ENCODE measurements around the gene GSDME. TPM values are rescaled to one million over a fixed set of nuclear protein-coding genes. Genes with fewer than 3 reads are reported as not detected.

The GSDME gene
- total and polyA plus RNA-seq, 2 experiments from 2014 or later, result 7.1 to 10.0 TPM

DNA sequence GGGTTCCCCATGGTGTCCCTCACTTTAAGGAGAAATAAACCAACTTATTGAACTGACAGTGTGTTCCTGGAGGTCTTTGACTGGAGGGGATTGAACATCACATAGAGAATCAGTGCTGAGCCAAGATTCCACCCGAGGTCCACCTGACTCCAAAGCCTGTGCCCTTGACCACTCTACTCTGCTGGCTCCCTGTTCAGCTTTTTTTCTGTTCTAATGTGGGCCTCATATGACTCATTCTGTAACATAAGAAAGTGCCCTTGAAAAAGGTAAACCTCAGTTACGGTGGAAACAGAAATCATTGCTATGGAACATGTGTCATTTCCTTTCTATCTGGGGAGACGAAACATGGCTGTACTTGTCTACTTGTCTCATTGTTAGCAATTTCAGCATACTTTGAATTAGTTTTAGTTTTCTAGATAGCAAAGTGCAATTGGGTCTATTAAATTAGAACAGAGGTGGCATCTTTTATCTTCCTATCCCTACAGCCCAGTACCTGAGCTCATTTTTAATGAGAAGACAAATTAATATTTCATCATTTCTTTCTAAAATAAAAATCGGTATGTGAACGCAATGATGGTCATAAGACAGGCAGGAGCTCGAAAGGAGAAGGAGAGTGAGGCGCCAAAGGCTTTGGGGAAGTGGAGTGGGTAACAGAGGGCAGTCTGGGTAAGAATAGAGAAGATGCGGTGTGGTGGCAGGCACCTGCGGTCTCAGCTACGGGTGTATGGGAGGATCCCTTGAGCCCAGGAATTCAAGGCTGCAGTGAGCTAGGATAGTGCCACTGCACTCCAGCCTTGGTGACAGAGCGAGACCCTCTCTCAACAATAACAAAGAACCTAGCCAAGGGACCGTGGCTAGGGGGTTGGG lies 1.5 kb downstream of the GSDME start:
- H3K27ac ChIP-seq, result no peak overlapping the region
- H3K9me3 ChIP-seq (ENCODE audit: low read depth), result no peaks in the 10 kb centered on the region
- DNase-seq (ENCODE audit: low read depth in 1 of 2, low spot score in 1 of 2), result no peak
- H3K36me3 ChIP-seq, result no peaks in the 10 kb centered on the region
- TF ChIP-seq CTCF (IDR thresholded peaks at IDR 0.05; ENCODE audit: low read depth, low read length), result no peak
- H3K4me3 ChIP-seq, result no peak overlapping the region
- peaks cover 25% of the 10 kb centered on the region for H3K27me3 ChIP-seq
- no peaks in the 10 kb centered on the region for H3K4me1 ChIP-seq (ENCODE audit: low read depth)

- Histone ChIP-seq H3K4me1 (ENCODE audit: low read depth) (no peaks in the 10 kb centered on the region), H3K27me3 (peaks cover 25% of the 10 kb centered on the region), H3K9me3 (ENCODE audit: low read depth) (no peaks in the 10 kb centered on the region), H3K4me3 (no peak overlapping the region), H3K27ac (no peak overlapping the region), H3K36me3 (no peaks in the 10 kb centered on the region)
- TF ChIP-seq CTCF (IDR thresholded peaks at IDR 0.05; ENCODE audit: low read depth, low read length), result no peak
- DNase-seq (ENCODE audit: low read depth in 1 of 2, low spot score in 1 of 2), result no peak
Measured at GRCh38 chr7:24754906-24755506, 2.3 kb downstream of the GSDME start.

DNA sequence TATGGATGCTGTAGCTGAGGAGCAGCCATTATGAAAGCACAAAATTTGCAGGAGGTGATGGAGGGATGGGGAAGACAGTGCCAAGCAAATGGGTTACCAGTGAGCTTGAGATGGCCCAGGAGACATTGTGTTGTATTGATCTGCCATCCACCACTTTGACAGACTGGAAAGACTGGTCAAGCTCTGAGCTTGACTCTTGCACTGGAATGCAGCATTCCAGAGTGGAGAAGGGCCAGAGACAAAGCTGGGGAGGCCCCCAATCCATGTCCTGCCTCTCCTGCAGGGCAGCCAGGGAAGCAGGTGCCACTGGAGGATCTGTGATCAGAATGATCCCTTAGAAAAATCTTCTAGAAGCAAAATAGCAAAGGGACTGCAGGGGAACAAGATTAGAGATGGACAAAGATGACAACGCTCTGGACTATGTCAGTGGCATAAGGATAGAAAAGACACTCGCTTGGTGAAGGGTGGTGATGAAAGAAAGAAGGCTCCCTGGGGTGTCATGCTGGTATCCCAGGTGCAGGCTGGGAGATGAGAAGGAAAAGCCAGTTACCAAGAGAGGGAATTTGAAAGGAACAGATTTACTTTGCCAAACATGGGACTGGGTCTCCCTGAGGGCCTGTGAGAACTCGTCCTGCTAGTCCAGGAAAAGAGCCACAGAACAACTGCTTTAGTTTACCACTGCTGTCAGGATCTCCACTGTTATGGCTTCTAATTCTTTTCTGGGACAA lies 5.0 kb downstream of the GSDME start:
- Histone ChIP-seq H3K27me3 (peaks cover 17% of the 10 kb centered on the region), H3K36me3 (no peaks in the 10 kb centered on the region), H3K27ac (no peak overlapping the region), H3K4me3 (no peak overlapping the region), H3K9me3 (ENCODE audit: low read depth) (no peaks in the 10 kb centered on the region), H3K4me1 (ENCODE audit: low read depth) (no peaks in the 10 kb centered on the region)
- DNase-seq (ENCODE audit: low read depth in 1 of 2, low spot score in 1 of 2), result no peak
- no peak for TF ChIP-seq CTCF (IDR thresholded peaks at IDR 0.05; ENCODE audit: low read depth, low read length)

DNA sequence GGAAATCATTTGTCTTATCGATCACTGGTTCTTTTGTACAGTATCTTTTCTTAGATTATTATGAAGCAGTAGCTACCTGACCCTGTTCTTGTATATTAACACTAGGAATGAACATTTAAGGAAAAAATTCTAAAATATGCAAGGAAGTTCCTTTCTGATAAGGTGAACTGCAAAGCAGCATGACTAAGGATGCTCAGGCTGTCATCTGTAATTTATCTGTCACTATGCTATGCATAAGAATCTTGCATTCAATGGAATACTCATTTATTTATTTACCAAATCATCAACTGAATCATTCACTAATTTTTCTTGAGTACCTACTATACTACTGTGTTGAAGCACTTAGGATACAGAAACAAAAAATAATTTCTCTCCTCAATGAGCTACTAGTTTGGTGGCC lies 5.8 kb downstream of the GSDME start:
- no peak for DNase-seq (ENCODE audit: low read depth in 1 of 2, low spot score in 1 of 2)
- Histone ChIP-seq H3K4me1 (ENCODE audit: low read depth) (no peaks in the 10 kb centered on the region), H3K36me3 (no peaks in the 10 kb centered on the region), H3K27ac (no peak overlapping the region), H3K27me3 (peaks cover 13% of the 10 kb centered on the region), H3K4me3 (no peak overlapping the region), H3K9me3 (ENCODE audit: low read depth) (no peaks in the 10 kb centered on the region)
- no peak for TF ChIP-seq CTCF (IDR thresholded peaks at IDR 0.05; ENCODE audit: low read depth, low read length)

DNA sequence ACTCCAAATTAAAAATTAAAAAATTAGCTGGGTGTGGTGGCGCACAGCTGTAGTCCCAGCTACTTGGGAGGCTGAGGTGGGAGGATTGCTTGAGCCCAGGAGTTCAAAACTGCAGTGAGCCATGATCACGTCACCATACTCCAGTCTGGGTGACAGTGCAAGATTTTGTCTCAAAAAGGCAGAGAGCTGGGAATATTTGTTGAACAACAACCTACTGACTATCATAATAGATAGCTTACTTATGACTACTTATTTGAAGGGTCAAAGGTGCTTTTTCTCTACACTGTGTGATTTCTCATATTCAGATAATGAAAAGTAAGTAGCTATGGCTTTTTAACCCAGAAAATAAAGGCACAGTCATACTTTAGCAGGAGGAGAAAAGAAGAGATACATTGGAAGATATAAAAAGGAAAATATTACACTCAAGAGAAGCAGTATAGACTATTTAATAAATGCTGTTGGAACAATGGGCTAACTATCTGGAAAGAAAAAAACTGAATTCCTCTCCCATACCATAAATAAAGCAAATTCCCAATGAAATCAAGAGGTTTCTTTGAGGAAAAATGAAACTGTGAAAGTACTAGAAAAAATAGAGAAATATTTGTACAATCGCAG lies 6.7 kb downstream of the GSDME start:
- Histone ChIP-seq H3K9me3 (ENCODE audit: low read depth) (no peaks in the 10 kb centered on the region), H3K4me1 (ENCODE audit: low read depth) (no peaks in the 10 kb centered on the region), H3K27me3 (peaks cover 4% of the 10 kb centered on the region), H3K4me3 (no peak overlapping the region), H3K36me3 (no peaks in the 10 kb centered on the region), H3K27ac (no peak overlapping the region)
- DNase-seq (ENCODE audit: low read depth in 1 of 2, low spot score in 1 of 2), result no peak
- TF ChIP-seq CTCF (IDR thresholded peaks at IDR 0.05; ENCODE audit: low read depth, low read length), result no peak

All from cardiac muscle cell (in vitro differentiated cells and primary cell).